NCI-H1930 (cell line): ENCODE measurements around the gene PREX1.
"Not testable (repeated sequence)": the region's sequence is repeated elsewhere in the genome, so short reads cannot be mapped to it uniquely, and the experiment has no call there.

ENCODE experiments used
- DNase-seq, 2 experiments: peaks; one replicate each; lab custom pipeline; 2025; lab: John Stamatoyannopoulos, UW

The PREX1 gene

GRCh38 chr20:48604426-48604825 lies 223.4 kb downstream of the PREX1 start:
- no peak for DNase-seq

- DNase-seq = no peak
These were observed 223.9 kb downstream of the PREX1 start for GRCh38 chr20:48603819-48604405.

- no peak for DNase-seq
These were observed 224.5 kb downstream of the PREX1 start for GRCh38 chr20:48603116-48603818.

GRCh38 chr20:48601798-48602197 lies 226.0 kb downstream of the PREX1 start:
- no peak for DNase-seq

GRCh38 chr20:48600470-48600945 lies 227.3 kb downstream of the PREX1 start:
- no peak for DNase-seq

GRCh38 chr20:48599748-48600469 lies 227.9 kb downstream of the PREX1 start:
- no peak for DNase-seq

- DNase-seq = no peak
These were observed 228.6 kb downstream of the PREX1 start for GRCh38 chr20:48599106-48599747.

GRCh38 chr20:48598303-48598941 lies 229.4 kb downstream of the PREX1 start:
- not testable (repeated sequence) for DNase-seq

- no peak for DNase-seq
These were observed 230.1 kb downstream of the PREX1 start for GRCh38 chr20:48597521-48598302.

- DNase-seq = no peak
These were observed 231.4 kb downstream of the PREX1 start for GRCh38 chr20:48596334-48596898.

GRCh38 chr20:48595495-48596333 lies 232.1 kb downstream of the PREX1 start:
- DNase-seq = no peak

GRCh38 chr20:48594533-48594932 lies 233.3 kb downstream of the PREX1 start:
- no peak for DNase-seq

- no peak for DNase-seq
These were observed 235.5 kb downstream of the PREX1 start for GRCh38 chr20:48592107-48592940.

- DNase-seq = no peak
These were observed 241.1 kb downstream of the PREX1 start for GRCh38 chr20:48586730-48587129.

GRCh38 chr20:48585061-48585870 lies 242.5 kb downstream of the PREX1 start:
- no peak for DNase-seq

GRCh38 chr20:48584391-48585060 lies 243.3 kb downstream of the PREX1 start:
- no peak for DNase-seq

- DNase-seq = no peak
These were observed 244.0 kb downstream of the PREX1 start for GRCh38 chr20:48583801-48584200.

- DNase-seq = no peak
These were observed 244.6 kb downstream of the PREX1 start for GRCh38 chr20:48583171-48583570.
